ENCODE data around the gene DYNC2I2.
"Not testable (repeated sequence)": the region's sequence is repeated elsewhere in the genome, so short reads cannot be mapped to it uniquely, and the experiment has no call there.

DNA sequence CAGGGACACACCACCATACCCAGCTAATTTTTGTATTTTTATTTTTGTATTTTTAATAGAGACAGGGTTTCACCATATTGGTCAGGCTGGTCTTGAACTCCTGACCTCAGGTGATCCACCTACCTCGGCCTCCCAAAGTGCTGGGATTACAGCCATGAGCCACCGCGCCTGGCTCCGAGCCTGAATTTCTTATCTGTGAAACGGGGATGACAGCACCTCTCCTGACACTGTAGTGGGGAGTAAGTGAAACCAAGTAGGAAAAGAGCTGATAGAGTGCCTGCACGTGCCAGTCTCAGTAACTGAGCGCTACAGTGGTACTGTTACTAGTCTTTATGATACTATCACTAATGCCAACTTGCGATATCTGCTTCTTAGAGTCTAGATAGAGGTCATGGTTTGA, 71.5 kb downstream of the DYNC2I2 start:
- TF ChIP-seq, protein P1, sequence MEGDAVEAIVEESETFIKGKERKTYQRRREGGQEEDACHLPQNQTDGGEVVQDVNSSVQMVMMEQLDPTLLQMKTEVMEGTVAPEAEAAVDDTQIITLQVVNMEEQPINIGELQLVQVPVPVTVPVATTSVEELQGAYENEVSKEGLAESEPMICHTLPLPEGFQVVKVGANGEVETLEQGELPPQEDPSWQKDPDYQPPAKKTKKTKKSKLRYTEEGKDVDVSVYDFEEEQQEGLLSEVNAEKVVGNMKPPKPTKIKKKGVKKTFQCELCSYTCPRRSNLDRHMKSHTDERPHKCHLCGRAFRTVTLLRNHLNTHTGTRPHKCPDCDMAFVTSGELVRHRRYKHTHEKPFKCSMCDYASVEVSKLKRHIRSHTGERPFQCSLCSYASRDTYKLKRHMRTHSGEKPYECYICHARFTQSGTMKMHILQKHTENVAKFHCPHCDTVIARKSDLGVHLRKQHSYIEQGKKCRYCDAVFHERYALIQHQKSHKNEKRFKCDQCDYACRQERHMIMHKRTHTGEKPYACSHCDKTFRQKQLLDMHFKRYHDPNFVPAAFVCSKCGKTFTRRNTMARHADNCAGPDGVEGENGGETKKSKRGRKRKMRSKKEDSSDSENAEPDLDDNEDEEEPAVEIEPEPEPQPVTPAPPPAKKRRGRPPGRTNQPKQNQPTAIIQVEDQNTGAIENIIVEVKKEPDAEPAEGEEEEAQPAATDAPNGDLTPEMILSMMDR (IDR thresholded peaks at IDR 0.05), result not testable (repeated sequence)
- TF ChIP-seq POLR2A (IDR thresholded peaks at IDR 0.05), result not testable (repeated sequence)

Measured in lower leg skin (tissue), 3 donors.